GM18867 (cell line): Measurements from ENCODE around the gene ITGBL1.
"Not testable (repeated sequence)": the region's sequence is repeated elsewhere in the genome, so short reads cannot be mapped to it uniquely, and the experiment has no call there.

ENCODE experiments used
- ATAC-seq: cut with Tn5 transposase; IDR thresholded peaks from one replicate; pipeline ENCODE4 v1.9.1; 2021; ENCODE audit warnings: mild to moderate bottlenecking, moderate library complexity; ENCODE audit not compliant: unreplicated experiment

ITGBL1 gene

GRCh38 chr13:101511766-101512165, 59.3 kb downstream of the ITGBL1 start:
- no peak for ATAC-seq

- no peak for ATAC-seq
Measured at GRCh38 chr13:101512650-101513049, 60.2 kb downstream of the ITGBL1 start.

- no peak for ATAC-seq
Measured at GRCh38 chr13:101514100-101514499, 61.6 kb downstream of the ITGBL1 start.

GRCh38 chr13:101514695-101515275, 62.3 kb downstream of the ITGBL1 start:
- peak; percentile 69 for ATAC-seq

GRCh38 chr13:101515504-101515903, 63.0 kb downstream of the ITGBL1 start:
- peak; percentile 85 for ATAC-seq

GRCh38 chr13:101516262-101516661, 63.8 kb downstream of the ITGBL1 start:
- ATAC-seq: no peak

- ATAC-seq: peak; percentile 86
Measured at GRCh38 chr13:101520672-101521071, 68.2 kb downstream of the ITGBL1 start.

- ATAC-seq: no peak
Measured at GRCh38 chr13:101521371-101521770, 68.9 kb downstream of the ITGBL1 start.

- ATAC-seq: no peak
Measured at GRCh38 chr13:101522607-101523006, 70.1 kb downstream of the ITGBL1 start.

- ATAC-seq: no peak
Measured at GRCh38 chr13:101523154-101524131, 71.0 kb downstream of the ITGBL1 start.

- no peak for ATAC-seq
Measured at GRCh38 chr13:101527130-101527529, 74.7 kb downstream of the ITGBL1 start.

- ATAC-seq: peak; percentile 78
Measured at GRCh38 chr13:101529422-101529821, 76.9 kb downstream of the ITGBL1 start.

- no peak for ATAC-seq
Measured at GRCh38 chr13:101530293-101530692, 77.8 kb downstream of the ITGBL1 start.

- ATAC-seq: no peak
Measured at GRCh38 chr13:101535192-101535746, 82.8 kb downstream of the ITGBL1 start.

GRCh38 chr13:101536079-101536478, 83.6 kb downstream of the ITGBL1 start:
- no peak for ATAC-seq

GRCh38 chr13:101544544-101544943, 92.1 kb downstream of the ITGBL1 start:
- ATAC-seq: not testable (repeated sequence)

GRCh38 chr13:101544979-101545378, 92.5 kb downstream of the ITGBL1 start:
- no peak for ATAC-seq

- ATAC-seq: no peak
Measured at GRCh38 chr13:101545521-101545920, 93.0 kb downstream of the ITGBL1 start.

- no peak for ATAC-seq
Measured at GRCh38 chr13:101552286-101552685, 99.8 kb downstream of the ITGBL1 start.

GRCh38 chr13:101552786-101553185, 100.3 kb downstream of the ITGBL1 start:
- no peak for ATAC-seq

- ATAC-seq: no peak
Measured at GRCh38 chr13:101554420-101555125, 102.1 kb downstream of the ITGBL1 start.
